HG03159 (cell line): Measurements from ENCODE around the gene SCTR.

Experiments used
- ATAC-seq: cut with Tn5 transposase; IDR thresholded peaks from one replicate; pipeline ENCODE4 v1.9.1; 2021; ENCODE audit warnings: mild to moderate bottlenecking, moderate library complexity; ENCODE audit not compliant: unreplicated experiment

The SCTR gene

DNA sequence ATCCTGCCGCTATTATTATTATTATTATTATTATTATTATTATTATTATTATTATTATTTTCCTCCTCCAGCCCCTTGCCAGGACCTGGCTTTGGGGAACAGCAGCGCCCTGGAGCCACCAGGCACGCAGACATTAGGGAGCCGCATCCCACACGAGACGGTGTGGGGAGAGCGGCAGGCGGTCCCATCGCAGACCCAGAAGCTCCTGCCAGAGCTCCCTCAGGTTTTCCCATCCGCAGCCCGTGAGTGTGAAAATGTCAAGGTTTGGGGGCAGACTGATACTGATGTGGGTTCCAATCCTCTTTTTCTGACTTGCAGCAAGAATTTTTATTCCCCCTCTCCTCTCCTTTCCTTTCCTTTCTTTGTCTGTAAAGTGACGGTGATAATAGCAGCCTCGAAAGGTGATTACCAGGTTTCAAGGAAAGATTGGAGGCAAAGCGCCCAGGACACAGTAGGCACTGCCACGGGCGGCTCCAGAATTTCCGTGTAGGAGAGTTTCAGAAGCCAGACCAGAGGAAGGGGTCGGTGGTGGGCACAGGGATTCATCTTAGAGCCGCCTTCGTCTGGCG, 816 bp downstream of the SCTR start:
- ATAC-seq, result no peak

DNA sequence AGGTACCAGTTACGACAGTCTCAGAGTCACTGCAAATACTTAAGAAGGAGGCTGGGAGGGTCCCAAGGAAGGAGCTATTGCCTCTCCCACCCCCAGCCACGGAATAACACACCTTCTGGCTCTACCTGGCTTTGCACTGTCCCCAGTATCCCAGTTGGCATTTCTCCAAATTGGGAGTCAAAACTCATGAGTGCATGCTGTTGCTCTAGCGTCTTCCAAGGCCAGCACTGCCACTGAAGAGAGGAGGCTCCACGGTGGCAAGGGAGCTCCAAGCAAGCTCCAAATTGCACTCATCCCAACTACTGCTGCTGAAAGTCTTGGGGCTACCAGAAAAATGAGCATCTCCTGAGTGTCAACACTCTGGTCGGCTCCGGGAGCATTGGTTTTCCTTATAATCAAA, 1.6 kb downstream of the SCTR start:
- ATAC-seq, result no peak

DNA sequence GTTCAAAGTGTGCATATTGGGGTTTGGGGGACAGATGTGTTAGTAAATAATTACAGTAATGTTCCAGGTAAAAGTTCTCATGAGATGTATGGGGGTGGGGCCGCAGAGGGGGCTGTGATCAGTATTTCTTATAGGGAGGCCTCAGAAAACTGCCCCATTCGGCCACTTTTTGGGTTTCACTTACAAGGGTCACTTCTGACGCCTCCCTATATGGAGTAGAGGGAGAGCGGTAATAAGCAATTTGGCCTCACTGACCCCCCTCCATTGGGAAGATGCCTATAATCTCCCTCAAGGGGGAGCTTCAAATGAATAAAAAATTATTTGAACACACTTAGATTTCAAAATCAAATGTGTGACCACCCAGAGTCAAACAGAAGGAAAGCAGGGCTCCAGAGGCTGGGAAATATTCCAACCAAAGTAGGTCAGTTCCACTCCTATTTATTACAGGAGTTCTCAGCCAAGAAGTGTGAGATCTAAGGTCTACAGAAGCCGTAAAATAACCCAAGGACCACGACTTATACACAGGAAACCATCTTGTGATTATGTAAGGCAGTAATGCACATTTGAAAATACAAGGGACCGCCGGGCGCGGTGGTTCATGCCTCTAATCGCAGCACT, 2.7 kb downstream of the SCTR start:
- no peak for ATAC-seq

DNA sequence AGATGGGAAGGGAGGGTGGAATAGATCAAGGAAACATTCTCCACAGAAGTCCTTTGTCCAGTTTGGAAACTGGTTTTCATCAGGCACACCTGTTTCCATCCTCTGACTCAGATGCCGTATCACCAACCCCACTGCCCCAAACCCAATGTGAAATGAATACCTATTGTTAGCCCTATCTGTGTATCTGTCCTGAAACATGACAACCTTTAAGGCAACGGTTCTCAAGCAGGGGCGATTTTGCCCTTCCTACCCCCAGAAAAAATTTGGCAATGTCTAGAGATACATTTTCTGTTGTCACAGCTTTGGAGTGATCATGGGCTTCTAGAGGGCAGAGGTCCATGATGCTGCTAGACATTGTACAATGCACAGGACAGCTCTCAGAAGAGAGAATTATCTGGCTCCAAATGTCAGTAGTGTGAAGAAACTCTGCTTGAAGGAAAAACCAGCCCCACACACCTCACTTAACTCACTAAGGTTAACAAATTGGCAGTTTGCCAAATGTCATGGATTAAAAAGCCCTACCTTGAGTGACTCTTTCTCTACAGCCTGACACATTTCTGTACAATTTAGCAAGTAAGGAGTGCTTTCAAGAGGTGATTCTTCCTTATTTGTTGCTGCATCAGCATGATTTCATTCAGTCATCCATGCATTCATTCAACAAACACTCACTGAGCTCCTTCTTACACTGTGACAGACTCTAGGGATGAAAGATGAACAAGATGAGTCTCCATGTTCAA, 3.4 kb downstream of the SCTR start:
- no peak for ATAC-seq

DNA sequence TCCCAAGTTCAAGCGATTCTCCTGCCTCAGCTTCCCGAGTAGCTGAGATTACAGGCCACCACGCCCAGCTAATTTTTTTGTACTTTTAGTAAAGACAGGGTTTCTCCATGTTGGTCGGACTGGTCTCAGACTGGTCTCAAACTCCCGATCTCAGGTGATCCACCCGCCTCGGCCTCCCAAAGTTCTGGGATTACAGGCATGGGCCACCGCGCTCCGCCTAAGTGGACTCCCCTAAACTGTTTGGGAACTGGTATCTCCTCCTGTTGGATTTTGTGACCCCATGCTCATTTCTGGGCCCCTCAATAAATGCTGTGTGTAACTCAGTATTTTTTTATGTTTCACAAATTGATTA, 5.2 kb downstream of the SCTR start:
- ATAC-seq, result no peak

DNA sequence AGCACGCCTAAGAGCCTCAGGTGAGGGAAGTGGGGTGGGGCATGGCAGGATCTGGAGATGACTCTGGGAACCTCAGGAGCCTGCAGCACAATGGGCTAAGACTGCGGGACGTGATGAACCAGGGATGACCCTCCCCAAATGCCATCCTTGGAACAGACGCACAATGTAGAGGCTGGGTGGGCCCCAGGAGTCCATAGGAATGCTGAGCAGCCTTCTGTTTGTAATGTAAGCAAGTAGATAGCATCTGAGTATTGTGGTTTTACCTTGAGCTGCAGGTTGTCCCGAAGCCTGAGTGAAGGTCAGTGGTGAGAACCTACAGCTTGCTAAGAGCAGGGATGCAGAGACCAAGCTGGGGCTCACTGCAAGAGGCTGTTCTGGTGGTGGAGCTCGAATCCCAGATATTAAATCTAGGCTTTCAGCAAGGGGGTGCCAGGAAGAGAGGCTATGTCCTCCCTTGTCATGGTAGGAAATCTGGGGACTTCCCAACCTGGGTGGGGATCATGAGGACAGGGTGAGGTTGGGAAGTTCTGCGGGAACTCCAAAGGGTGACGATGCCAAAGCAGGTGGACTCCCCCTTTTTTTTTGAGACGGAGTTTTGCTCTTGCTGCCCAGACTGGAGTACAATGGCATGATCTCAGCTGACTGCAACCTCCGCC, 5.8 kb downstream of the SCTR start:
- ATAC-seq, result no peak

DNA sequence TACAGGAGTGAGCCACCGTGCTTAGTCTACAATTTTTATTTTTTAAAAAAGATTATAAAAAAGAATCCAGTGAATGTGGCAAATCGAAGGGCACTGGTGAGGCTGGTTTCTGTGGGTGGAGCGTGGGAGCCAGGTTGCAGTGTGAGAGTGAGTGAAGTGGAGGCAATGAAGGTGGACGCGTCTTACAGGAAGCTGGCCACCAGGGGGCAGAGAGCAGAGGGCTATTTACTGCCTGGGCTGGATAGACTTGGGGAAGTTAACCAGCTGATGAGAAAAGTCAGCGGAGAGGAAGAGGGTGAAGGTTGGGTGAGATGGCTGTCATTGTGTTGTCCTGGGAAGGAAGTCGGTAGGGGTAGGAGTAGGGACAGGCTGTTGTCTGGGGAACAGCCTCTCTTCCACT, 6.8 kb downstream of the SCTR start:
- ATAC-seq, result peak; percentile 96

DNA sequence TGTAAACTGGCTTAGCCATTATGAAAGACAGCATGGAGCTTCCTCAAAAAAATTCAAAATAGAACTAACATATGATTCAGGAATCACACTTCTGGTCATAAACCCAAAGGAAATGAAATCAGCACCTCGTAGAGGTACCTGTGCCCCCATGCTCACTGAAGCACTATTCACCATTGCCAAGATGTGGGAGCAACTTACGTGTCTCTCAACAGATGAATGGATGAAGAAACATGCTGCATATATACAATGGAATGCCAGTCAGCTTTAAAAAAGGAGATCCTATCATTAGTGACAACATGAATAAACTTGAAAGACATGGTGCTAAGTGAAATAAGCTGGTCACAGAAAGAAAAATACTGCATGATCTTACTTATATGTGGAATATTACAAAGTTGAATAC, 8.2 kb downstream of the SCTR start:
- ATAC-seq, result no peak

DNA sequence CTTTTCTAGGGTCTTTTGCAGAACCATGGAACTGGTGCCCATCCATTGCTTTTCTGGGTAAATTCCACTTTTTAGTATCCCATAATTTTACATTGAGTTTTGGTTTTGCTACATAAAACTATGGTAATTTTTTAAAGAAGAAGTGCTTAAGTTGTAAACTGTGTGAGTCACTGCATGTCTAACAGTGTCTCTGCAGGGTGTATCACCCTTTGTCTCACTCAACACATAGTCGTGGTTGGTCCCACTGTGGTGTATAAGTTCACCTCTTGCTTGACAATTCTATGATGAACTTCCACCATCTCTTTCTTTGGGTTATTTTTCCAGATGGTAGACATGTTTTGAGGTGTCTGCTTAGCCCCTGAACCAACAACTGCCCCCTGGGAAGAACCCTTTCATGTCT, 10.5 kb downstream of the SCTR start:
- no peak for ATAC-seq

DNA sequence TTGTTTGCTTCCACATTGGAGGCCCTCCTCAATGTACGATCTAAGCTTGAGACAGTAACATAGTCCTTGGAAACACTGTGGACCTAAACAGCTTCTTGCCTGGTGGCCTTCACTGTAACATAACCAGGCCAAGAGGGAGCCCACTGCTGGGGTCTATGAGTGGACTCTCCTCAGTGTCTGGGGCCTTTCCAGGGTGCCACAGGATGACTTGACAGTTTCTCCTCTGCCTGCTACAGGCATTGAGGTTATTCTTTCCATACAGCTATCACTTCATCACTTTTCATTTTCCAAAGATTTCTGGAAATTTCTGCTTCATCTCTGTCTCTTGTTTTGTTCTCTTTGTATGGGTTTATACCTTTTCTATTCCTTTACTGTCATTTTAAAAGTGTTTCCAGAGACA, 11.3 kb downstream of the SCTR start:
- no peak for ATAC-seq

DNA sequence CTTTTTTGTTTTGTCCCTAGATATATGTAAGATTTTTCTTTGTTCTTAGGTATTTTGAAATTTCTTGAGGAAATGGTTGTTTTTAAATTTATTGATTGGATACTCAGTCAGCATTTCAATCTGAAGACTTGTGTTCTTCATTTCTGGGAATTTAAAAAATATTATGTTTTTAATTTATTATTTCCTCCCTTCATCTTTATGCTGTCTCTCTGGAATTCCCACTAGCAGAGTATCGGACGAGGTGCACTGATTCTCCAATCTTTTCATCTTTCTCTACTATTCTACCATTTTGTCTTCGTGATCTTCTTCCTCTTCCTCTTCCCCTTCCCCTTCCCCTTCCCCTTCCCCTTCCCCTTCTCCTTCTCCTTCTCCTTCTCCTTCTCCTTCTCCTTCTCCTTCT, 12.3 kb downstream of the SCTR start:
- ATAC-seq, result no peak

DNA sequence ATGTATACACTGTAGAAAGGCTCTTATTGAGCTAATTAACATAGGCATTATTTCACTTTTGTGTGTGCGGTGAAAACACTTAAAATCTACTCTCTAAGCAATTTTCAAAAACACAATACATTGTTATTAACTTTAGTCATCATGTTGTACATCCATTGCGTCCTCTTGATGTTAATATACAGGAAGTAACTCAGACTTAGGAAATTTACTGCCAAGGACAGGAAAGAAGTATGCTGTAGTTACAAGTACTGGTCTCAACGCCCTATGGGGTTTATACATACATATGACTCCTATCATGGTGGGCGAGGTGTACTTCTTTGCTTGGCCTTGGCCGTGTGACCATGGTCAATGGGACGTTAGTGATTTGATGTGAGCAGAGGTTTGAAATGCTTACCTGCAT, 15.5 kb downstream of the SCTR start:
- no peak for ATAC-seq

DNA sequence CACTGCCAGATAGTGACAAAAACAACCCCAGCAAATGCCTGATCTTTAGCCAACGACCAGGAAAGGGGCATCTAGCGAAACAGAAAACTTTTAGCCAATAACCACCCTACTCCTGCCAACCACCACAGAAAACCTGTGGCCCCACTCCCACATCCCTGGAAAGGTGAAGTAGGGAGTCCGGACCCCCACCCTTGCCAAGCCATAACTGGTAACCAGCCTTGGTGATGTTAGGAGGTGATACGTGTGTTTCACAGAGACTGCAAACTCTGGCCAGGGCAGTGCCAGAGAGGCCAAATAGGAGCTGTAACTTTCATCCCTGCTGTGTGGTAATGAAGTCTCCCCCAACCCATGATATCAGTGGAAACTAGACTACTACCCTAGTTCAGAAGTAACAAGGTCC, 27.6 kb downstream of the SCTR start:
- no peak for ATAC-seq

DNA sequence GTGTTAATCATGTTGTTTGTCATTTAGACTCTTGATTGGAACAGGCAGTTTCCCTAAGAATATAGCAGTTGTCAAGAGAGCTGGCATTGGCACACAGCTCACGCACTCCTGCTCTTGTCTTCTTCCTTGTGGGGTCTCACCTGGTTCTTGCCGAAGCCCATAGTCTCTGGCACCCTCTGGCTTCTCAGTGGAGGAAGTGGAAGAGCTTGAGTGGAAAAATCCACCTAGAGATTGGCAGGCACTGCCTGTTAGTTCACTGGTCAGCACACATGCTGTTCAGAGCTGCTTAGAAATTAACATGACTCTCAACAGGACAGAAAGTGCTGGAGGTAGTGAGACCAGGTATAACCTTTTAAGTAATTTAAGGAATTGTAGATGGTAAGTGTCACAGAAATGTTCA, 28.3 kb downstream of the SCTR start:
- ATAC-seq, result no peak

DNA sequence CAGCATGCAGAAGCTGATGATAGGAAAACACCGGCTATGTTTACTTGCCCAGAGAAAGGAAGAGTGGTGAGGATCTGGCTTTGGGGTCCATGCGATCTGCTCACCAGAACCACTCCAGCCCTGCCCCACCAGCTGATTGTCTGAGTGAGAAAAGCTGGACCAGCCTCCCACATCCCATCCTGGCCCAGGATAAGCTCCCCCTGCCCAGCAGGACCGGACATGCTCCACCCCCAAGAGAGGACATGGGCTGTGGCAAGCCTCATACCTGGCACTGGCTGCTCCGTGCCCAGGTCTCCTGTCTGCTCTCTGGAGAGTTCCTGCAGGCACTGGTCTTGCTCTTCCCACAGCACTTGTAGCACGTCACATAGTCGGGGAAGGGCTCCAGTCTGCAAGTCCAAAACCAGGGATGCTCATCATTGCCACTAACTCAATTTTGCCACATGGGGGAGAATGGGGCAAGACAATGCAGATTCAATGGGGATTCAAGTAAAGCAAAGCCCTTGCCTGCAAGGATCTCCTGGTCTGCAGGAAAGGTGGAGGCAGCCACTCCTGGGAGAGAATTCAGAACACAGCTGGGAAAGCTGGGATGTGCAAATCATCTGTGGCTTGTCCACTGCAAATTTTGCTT, 30.0 kb downstream of the SCTR start:
- ATAC-seq, result no peak

DNA sequence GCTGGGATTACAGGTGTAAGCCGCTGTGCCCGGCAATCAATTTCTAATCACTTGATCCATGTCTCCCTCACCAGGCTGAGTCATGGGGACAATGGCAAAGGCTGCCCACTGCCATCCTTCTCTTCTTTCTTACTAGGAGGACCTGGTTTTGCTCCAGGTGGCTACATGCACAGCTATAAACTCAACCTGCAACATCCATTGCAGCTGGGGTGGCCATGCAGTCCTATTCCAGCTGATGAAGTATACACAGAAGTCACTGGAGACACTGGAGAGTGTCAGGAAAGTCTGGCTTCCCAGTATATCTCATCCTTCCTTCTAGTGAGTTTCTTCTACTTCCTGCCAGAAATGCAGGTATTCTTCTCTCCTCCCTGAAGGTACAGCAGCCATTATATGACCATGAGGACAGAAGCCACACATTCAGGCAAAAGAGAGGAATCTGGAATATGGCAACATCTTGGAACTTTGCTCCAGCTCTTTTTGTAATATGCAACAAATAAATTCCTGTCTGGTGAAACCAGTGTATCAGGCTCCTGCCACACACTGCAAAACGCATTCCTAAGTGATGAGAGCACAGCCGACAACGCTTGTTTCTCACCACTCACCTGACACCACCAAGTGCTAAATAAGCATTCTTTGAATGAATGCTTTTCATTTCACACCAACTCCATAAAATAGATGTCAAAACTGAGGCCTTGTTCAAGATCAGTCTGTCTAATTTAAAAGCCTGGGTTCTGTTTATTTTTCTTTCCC, 32.3 kb downstream of the SCTR start:
- ATAC-seq, result no peak

DNA sequence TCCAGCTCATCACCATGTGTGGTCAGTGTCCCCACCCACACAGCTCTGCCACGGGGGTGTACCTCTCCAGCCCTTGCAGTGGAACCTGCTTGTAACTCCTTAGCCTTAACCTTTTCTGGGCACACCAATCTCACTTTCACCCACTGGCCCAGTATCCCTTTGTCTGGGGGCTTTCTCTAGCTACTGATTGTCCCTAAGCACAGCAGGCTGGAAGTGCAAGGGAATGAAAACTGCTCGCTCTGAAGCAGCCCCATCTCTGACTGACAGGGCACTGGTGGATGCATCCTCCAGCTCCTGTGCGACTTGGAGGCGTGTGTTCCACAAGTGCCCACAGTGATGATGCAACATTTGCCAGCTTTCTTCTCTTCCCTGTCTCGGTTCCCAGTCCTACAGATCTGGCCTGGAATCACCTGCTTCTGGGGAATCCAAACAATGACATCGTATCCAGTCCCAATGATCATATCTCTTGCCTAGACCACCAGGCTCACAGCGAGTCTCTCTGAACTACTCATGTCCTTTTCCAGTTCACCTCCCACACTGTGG, 33.6 kb downstream of the SCTR start:
- ATAC-seq, result no peak

DNA sequence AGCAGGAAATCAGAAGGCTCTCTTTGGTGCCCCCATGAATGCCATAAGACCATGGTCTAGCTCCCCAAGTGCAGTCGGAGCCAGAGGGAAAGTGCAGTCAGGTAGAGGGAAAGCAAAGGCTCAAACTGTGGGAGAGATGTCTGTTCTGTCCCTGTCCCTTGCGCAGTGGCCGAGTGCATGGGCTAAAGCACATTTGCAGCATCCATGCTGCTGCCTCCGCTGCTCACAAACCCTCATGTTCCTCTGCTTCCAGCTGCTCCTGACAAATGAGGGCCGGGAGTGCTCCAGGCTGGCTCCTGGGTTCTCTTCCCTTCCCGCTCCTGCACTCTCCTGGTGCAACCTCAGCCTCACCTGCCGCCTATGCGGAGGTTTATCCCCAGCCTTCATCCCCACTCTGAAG, 34.2 kb downstream of the SCTR start:
- no peak for ATAC-seq

DNA sequence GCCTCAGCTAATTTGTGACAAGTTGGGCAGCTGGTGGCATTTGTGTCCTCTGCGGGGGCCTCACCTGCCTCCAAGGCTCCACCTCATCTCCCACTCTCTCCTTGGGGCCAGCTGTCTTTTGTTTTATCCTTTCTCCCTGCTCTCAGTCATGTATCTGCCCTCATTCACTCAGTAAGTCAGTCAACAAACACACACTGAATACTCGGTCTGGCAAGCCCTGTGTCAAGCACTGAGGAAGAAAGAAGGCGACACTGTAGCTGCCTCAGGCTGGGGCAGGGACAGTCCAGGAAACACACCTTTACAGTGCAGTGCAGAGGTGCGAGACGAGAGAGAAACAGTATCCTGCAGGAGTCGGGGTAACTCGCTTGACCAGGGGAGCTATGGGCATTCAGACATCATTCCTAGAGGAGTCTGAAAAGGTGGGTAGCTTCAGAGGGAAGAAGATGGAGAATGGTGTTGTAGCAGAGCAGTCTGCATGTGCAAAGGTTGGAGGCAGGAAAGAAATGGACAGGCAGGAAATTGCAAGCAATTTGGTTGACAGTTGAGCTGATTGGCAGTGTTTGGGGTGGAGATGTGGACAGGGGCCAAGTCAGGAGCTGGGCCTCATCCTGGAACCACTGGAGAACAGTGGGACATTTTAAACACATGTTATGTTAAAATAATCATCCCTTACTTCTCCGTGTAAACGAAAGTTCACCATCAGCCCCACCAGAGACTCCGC, 34.9 kb downstream of the SCTR start:
- ATAC-seq, result no peak
